ENCODE measurements around the gene LEP. TPM values are rescaled to one million over a fixed set of nuclear protein-coding genes. Genes with fewer than 3 reads are reported as not detected.

Gene LEP
- 0.15 TPM for total RNA-seq (2013)
- under 1 TPM in 2 of 3 donors, not detected in 1; 0.12 to 0.13 TPM for polyA plus RNA-seq
- polyA minus RNA-seq = under 0.01 TPM in 1 of 2 replicates, not detected in the other
- 0 to 1.4 (median 0.27) reads per million in 11 experiments for total RNA-seq

GRCh38 chr7:128240696-128241386 is at the start of gene LEP:
Gene LEP (plus strand): TSS chr7:128241278. CDS start chr7:128252019, 10,741 bp downstream.
- intact Hi-C loops (cut with micrococcal nuclease) = no loop called here

More at GRCh38 chr7:128240696-128241386, at the start of gene LEP:
- H3K27me3 ChIP-seq (ENCODE audit: control insufficient read depth in 2 of 2, insufficient read depth in 2 of 2, low read length in 2 of 2) = peaks cover 0 to 7% of the 10 kb centered on the region in 2 donors
- peak within 1 kb of the TSS; percentile 55 for H3K4me2 ChIP-seq (replicated peaks; ENCODE audit: extremely low read depth, low read length, poor library complexity, severe bottlenecking)
- H3K9me3 Mint-ChIP-seq = peaks cover 18 to 44% (median 30%) of the 10 kb centered on the region in 7 donors
- no peaks in the 10 kb centered on the region for H3K79me2 ChIP-seq (ENCODE audit: insufficient read depth, low read length)
- no peak for TF ChIP-seq CTCF (IDR thresholded peaks at IDR 0.05)
- peak within 1 kb of the TSS in 1 of 3 experiments; percentile 46 for H3K4me3 ChIP-seq (replicated peaks in 1 of 3; ENCODE audit: low read depth in 2 of 3, low read length in 3 of 3)
- H3K4me3 Mint-ChIP-seq = peak within 1 kb of the TSS in 1 of 2 donors; percentile 21
- H3K27me3 Mint-ChIP-seq (ENCODE audit: low read depth in 3 of 3) = peaks cover 0 to 8% (median 2%) of the 10 kb centered on the region in 3 donors
- peaks cover 24% of the 10 kb centered on the region for H3K4me1 Mint-ChIP-seq
- DNase-seq = no peak
- H3K36me3 Mint-ChIP-seq = peaks cover 11 to 22% of the 10 kb centered on the region in 2 donors
- peaks cover 23 to 31% of the 10 kb centered on the region in 2 donors for H3K4me1 ChIP-seq (ENCODE audit: control insufficient read depth in 1 of 2, insufficient read depth in 2 of 2, low read length in 2 of 2)
- no peaks in the 10 kb centered on the region for H3K36me3 ChIP-seq (replicated peaks in 1 of 2; ENCODE audit: control insufficient read depth in 1 of 2, insufficient read depth in 2 of 2, low read length in 2 of 2)
- peaks cover 33 to 37% of the 10 kb centered on the region in 2 donors for H3K9me3 ChIP-seq (replicated peaks in 1 of 2; ENCODE audit: control insufficient read depth in 1 of 2, insufficient read depth in 1 of 2, low read length in 2 of 2)
- H4K20me1 ChIP-seq (ENCODE audit: insufficient read depth, low read length) = no peaks in the 10 kb centered on the region
- no peak within 1 kb of the TSS for H3K9ac ChIP-seq (ENCODE audit: insufficient read depth, low read length, poor library complexity, severe bottlenecking)
- peak within 1 kb of the TSS in 2 of 7 donors; percentile 11 to 73 for H3K27ac Mint-ChIP-seq
- no peak within 1 kb of the TSS for H3K27ac ChIP-seq (ENCODE audit: low read depth in 1 of 2, low read length in 2 of 2)
- WGBS (ENCODE audit: insufficient coverage) = 31% methylated on average over 67 of the region's 67 CpGs
- H2AFZ ChIP-seq (ENCODE audit: insufficient read depth, low read depth, low read length, poor library complexity, severe bottlenecking) = peak within 1 kb of the TSS; percentile 71
